ENCODE results near the gene BCL3. TPM values are rescaled to one million over a fixed set of nuclear protein-coding genes. Genes with fewer than 3 reads are reported as not detected.

Gene BCL3
- total and polyA plus RNA-seq, 2 of the 13 experiments (the other 11 are each of a cell fraction or from before 2014, with no cell fraction given): 2.3 to 4.0 TPM

- no peaks in the 10 kb centered on the region for H4K20me1 ChIP-seq (ENCODE audit: insufficient read depth, low read length)
- FAIRE-seq (no peak), ATAC-seq (no peak), DNase-seq (ENCODE audit: low spot score) (no peak)
- H3K9ac ChIP-seq (ENCODE audit: insufficient read depth, low read depth, low read length): peak overlapping the region; percentile 41
- peak overlapping the region in 2 of 3 experiments; percentile 29 to 54; a peak in 4 of 6 replicates for H3K4me3 ChIP-seq (replicated peaks in 1 of 3; ENCODE audit: insufficient read depth in 1 of 3, low read depth in 2 of 3, low read length in 3 of 3)
- intact Hi-C loops (cut with micrococcal nuclease; ENCODE audit: unreplicated experiment): no loop called here
- in situ Hi-C loops (cut with HindIII; ENCODE audit: extremely low pct_ligation_motif_present, low pct_unique_long_range_greater_than_20kb): loop anchor here (5.0 kb wide), 2 partner anchors 35 kb away; no protein-coding TSS in a partner anchor
- H3K79me2 ChIP-seq (ENCODE audit: insufficient read depth, low read length): peaks cover 10% of the 10 kb centered on the region
- peak overlapping the region; percentile 51 for H3K27ac ChIP-seq (ENCODE audit: extremely low read length, insufficient read depth, low read length)
- no peaks in the 10 kb centered on the region for H3K9me3 ChIP-seq (ENCODE audit: low read length)
- 34% methylated on average over 21 of the region's 21 CpGs for WGBS (ENCODE audit: low lambda C conversion rate)
- H2AFZ ChIP-seq (ENCODE audit: low read length): no peak overlapping the region
- H3K4me2 ChIP-seq (ENCODE audit: low read depth, low read length): peak overlapping the region; percentile 63
- POLR2A ChIA-PET: interaction anchor here (1.1 to 8.0 kb wide), 5 partner anchors 9 to 123 kb away, joined by 4 to 94 read pairs (median 6); partner anchors contain the start of gene NECTIN2
- H3K4me1 ChIP-seq (ENCODE audit: insufficient read depth, low read length): peaks cover 86% of the 10 kb centered on the region
- CTCF ChIA-PET (ENCODE audit: low intra/inter-chr PET ratio, low total read pairs): interaction anchor here (1.4 to 2.3 kb wide), 2 partner anchors 32 to 33 kb away, joined by 4 to 18 read pairs; no protein-coding TSS in a partner anchor
- no peaks in the 10 kb centered on the region; a peak in 1 of 5 replicates for H3K27me3 ChIP-seq (ENCODE audit: control insufficient read depth in 1 of 2, insufficient read depth in 2 of 2, low read length in 2 of 2)
- H3K36me3 ChIP-seq (replicated peaks in 1 of 2; ENCODE audit: control insufficient read depth in 1 of 2, insufficient read depth in 2 of 2, low read length in 2 of 2): no peaks in the 10 kb centered on the region
- BruUV-seq (replicated peaks): no TSS peak
- TF ChIP-seq PRPF4 (IDR thresholded peaks at IDR 0.05; ENCODE audit: low read depth, low read length, poor library complexity, severe bottlenecking) (no peak), CAMTA2 (CRISPR knock-in tag; IDR thresholded peaks at IDR 0.05; ENCODE audit: borderline replicate concordance) (no peak), ZNF350 (CRISPR knock-in tag; IDR thresholded peaks at IDR 0.05; ENCODE audit: borderline replicate concordance, low read depth) (no peak), ZNF589 (CRISPR knock-in tag; conservative IDR thresholded peaks at IDR 0.05) (no peak), ZNF615 (CRISPR knock-in tag; IDR thresholded peaks at IDR 0.05; ENCODE audit: borderline replicate concordance) (no peak), ZNF687 (CRISPR knock-in tag; IDR thresholded peaks at IDR 0.05) (peak; percentile 78)
- TF ChIP-seq, protein P1, sequence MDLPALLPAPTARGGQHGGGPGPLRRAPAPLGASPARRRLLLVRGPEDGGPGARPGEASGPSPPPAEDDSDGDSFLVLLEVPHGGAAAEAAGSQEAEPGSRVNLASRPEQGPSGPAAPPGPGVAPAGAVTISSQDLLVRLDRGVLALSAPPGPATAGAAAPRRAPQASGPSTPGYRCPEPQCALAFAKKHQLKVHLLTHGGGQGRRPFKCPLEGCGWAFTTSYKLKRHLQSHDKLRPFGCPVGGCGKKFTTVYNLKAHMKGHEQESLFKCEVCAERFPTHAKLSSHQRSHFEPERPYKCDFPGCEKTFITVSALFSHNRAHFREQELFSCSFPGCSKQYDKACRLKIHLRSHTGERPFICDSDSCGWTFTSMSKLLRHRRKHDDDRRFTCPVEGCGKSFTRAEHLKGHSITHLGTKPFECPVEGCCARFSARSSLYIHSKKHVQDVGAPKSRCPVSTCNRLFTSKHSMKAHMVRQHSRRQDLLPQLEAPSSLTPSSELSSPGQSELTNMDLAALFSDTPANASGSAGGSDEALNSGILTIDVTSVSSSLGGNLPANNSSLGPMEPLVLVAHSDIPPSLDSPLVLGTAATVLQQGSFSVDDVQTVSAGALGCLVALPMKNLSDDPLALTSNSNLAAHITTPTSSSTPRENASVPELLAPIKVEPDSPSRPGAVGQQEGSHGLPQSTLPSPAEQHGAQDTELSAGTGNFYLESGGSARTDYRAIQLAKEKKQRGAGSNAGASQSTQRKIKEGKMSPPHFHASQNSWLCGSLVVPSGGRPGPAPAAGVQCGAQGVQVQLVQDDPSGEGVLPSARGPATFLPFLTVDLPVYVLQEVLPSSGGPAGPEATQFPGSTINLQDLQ (CRISPR knock-in tag; IDR thresholded peaks at IDR 0.05): no peak
- TF ChIP-seq, protein P2, sequence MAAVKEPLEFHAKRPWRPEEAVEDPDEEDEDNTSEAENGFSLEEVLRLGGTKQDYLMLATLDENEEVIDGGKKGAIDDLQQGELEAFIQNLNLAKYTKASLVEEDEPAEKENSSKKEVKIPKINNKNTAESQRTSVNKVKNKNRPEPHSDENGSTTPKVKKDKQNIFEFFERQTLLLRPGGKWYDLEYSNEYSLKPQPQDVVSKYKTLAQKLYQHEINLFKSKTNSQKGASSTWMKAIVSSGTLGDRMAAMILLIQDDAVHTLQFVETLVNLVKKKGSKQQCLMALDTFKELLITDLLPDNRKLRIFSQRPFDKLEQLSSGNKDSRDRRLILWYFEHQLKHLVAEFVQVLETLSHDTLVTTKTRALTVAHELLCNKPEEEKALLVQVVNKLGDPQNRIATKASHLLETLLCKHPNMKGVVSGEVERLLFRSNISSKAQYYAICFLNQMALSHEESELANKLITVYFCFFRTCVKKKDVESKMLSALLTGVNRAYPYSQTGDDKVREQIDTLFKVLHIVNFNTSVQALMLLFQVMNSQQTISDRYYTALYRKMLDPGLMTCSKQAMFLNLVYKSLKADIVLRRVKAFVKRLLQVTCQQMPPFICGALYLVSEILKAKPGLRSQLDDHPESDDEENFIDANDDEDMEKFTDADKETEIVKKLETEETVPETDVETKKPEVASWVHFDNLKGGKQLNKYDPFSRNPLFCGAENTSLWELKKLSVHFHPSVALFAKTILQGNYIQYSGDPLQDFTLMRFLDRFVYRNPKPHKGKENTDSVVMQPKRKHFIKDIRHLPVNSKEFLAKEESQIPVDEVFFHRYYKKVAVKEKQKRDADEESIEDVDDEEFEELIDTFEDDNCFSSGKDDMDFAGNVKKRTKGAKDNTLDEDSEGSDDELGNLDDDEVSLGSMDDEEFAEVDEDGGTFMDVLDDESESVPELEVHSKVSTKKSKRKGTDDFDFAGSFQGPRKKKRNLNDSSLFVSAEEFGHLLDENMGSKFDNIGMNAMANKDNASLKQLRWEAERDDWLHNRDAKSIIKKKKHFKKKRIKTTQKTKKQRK (IDR thresholded peaks at IDR 0.05; ENCODE audit: low read length): no peak
Measured at GRCh38 chr19:44722131-44723121, 26.1 kb upstream of the BCL3 start.
